Activated CD4-positive, alpha-beta memory T cell treated with anti-CD3 and anti-CD28 coated beads, Interleukin-2, amount 10 ng/mL, durations not matched to agents 7 days and 5 days (primary cell): ENCODE results near the gene HHIPL2. TPM values are rescaled to one million over a fixed set of nuclear protein-coding genes. Genes with fewer than 3 reads are reported as not detected.

Source experiments
- total RNA-seq, 2 experiments: library from RNA; stranded (reverse); gene quantifications; one replicate each; pipeline ENCODE4 v1.2.3, GENCODE V29; 2021

The HHIPL2 gene
- total RNA-seq, 2 experiments from 2014 or later, result 0.10 TPM; not detected in 1

Other genes starting within 250 kb of the HHIPL2 start
- 10 to 100 TPM in 1 of 2 experiments, 1 to 10 TPM in 1; 9.1 to 10.0 TPM for gene TAF1A, start 41.8 kb upstream of the HHIPL2 start, total RNA-seq
- gene MIA3, start 70.0 kb upstream of the HHIPL2 start, total RNA-seq, result 10 to 100 TPM; 48.3 to 48.7 TPM
- gene AIDA, start 164.4 kb upstream of the HHIPL2 start, total RNA-seq, result 10 to 100 TPM; 70.2 to 72.5 TPM
- 10 to 100 TPM; 56.7 to 61.3 TPM for gene BROX, start 164.5 kb upstream of the HHIPL2 start, total RNA-seq
- gene FAM177B, start 189.1 kb upstream of the HHIPL2 start, total RNA-seq, result not detected